ENCODE results near the gene MRPL43.

The MRPL43 gene

DNA sequence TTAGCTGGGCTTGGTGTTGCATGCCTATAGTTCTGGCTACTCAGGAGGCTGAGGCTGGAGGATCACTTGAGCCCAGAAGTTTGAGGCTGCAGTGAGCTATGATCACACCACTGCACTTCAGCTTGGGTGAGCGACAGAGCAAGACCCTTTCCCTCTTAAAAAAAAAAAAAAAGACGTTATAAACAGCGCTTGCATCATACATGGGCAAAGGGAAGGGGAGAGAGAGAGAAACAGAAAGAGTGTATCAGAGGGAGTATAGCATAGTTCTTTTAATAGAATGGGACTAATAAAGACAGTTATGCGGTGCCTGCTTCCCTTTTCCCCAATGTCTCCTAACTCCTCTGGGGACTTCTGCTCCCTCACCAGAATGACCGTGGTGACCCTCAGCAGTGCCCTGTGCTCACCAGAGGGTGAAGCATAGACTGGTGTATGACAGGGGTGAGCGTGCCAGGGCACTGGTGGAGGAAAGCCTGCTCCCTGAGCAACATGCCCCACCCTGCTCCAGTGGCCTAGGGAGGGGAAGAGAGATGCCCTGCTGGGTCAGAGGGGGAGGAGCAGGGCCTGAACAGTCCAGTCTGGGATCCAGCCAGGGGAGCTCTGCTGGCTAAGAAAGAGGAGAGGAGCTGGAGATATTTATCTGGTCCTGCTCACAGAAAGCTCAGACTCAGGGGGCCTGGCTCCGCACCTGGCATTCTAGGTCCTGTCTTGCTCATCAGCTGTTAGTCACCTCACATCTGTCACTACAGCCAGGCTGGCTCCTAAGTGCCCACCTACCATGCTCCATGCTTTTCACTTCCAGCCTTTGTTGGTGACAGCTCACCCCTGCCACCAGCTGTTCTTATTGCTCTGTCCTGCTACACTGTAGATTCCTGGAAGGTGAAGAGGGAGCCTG lies 41.4 kb upstream of the MRPL43 start:
- H3K4me3 ChIP-seq (ENCODE audit: low read length) = no peak overlapping the region
- TF ChIP-seq, protein P1, sequence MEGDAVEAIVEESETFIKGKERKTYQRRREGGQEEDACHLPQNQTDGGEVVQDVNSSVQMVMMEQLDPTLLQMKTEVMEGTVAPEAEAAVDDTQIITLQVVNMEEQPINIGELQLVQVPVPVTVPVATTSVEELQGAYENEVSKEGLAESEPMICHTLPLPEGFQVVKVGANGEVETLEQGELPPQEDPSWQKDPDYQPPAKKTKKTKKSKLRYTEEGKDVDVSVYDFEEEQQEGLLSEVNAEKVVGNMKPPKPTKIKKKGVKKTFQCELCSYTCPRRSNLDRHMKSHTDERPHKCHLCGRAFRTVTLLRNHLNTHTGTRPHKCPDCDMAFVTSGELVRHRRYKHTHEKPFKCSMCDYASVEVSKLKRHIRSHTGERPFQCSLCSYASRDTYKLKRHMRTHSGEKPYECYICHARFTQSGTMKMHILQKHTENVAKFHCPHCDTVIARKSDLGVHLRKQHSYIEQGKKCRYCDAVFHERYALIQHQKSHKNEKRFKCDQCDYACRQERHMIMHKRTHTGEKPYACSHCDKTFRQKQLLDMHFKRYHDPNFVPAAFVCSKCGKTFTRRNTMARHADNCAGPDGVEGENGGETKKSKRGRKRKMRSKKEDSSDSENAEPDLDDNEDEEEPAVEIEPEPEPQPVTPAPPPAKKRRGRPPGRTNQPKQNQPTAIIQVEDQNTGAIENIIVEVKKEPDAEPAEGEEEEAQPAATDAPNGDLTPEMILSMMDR (conservative IDR thresholded peaks at IDR 0.05; ENCODE audit: low read depth, low read length) = no peak
- no peak for DNase-seq (ENCODE audit: low read depth)

DNA sequence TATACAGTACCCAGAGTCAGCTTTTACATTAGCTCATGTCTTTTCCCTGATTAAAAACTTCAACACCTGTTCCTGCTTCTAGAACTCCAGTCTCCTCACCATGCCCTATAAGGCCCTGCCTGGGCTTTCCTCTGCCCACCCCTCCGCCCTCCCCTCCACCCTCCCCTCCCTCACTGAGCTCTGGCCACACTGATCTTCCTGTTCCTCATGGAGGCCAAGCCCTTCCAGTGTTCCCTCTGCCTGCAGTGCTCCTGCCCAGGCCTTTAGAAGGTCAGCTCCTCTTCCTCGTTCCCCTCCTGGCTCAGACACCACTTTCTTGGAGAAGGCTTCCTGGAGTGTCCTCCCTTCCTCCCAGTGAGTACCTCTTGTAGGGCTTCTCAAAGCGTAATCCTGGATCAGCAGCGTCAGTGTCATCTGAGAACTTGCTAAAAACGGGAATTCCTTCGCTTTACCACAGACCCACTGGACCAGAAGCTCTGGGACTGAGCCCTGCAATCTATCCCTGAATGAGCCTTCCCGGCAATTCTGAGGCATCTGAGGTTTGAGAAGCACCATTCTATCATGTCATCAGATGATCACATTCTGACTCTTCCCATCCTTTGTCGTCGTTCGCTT lies 39.9 kb upstream of the MRPL43 start:
- no peak overlapping the region for H3K4me3 ChIP-seq (ENCODE audit: low read length)
- no peak for DNase-seq (ENCODE audit: low read depth)
- TF ChIP-seq, protein P1 (conservative IDR thresholded peaks at IDR 0.05; ENCODE audit: low read depth, low read length) = no peak

DNA sequence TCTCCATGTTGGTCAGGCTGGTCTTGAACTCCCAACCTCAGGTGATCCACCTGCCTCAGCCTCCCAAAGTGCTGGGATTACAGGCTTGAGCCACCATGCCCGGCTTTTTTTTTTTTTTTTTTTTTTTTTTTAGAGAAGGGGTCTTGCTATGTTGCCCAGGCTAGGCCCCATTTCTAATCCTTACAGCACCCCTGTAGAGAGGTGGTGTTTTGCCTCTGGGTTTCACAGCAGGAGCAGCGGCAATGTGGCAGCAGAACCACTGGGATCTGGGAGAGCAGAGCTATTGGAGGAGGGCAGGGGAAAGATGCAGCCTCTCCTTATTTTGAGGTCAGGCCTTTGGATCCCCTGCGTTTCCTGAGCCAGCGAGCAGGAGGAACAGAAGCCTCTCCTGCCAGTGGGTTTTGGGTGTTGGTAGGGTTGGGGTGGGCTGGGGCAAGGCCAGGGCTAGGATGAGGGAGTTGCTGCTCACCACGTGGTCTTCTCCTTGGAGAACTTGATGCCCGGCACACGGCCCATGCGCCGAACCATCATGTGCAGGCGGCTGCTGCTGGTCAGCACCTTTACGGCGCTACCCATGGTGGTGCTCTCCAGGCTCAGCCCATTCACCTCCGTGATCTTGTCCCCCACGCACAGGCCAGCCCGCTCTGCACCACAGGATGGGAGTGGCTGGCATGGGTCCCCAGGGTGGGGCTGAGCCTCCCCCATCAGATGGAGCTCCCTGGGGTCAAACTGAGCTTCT lies 35.8 kb upstream of the MRPL43 start:
- DNase-seq (ENCODE audit: low read depth) = no peak
- H3K4me3 ChIP-seq (ENCODE audit: low read length) = no peak overlapping the region
- TF ChIP-seq, protein P1 (conservative IDR thresholded peaks at IDR 0.05; ENCODE audit: low read depth, low read length) = no peak

DNA sequence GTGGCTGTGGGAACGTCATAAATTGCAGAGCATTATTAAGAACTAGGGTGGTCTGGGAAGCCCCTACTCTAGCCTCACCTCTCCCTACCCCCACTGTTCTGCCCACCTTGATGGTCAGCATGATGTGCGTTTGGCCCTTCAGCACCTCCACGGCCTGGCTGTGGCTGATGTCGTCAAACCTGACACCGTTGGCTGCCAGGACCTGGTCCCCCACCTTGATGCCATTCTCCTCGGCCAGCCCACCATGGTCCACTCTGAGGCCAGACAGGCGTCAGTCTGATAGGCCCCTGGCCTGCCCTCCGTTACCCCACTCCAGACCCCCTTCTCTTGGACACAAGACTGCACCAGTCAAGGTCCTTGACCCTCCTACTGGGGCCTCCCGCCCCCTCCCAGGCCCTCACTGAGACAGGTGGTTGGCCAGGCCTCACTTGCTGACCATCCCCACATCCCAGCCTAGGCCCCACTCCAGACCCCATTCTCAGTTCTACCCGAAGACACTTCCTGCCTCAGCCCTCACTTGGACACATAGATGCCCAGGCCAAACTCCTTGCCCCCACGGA lies 34.5 kb upstream of the MRPL43 start:
- TF ChIP-seq, protein P1 (conservative IDR thresholded peaks at IDR 0.05; ENCODE audit: low read depth, low read length) = no peak
- no peak overlapping the region for H3K4me3 ChIP-seq (ENCODE audit: low read length)
- no peak for DNase-seq (ENCODE audit: low read depth)

DNA sequence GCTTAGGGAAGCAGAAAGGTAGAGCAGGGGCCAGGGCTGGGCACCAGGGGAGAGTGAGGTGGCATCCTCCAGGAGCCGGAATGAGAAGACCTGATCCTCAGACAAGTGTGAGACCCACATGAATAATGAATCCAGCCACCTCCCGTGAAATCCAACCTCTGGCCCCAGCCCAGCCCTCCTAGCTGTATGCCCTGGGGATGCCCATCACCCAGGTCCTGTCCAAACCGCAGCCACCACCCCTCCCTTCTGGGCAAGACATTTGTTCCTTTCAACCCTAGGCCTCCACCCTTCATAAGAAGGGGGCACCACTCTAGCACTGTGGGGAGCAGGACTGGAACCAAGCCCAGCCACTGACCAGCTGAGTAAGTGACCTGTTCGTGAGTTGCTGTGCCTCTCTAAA lies 33.9 kb upstream of the MRPL43 start:
- DNase-seq (ENCODE audit: low read depth) = no peak
- H3K4me3 ChIP-seq (ENCODE audit: low read length) = no peak overlapping the region
- TF ChIP-seq, protein P1 (conservative IDR thresholded peaks at IDR 0.05; ENCODE audit: low read depth, low read length) = no peak

DNA sequence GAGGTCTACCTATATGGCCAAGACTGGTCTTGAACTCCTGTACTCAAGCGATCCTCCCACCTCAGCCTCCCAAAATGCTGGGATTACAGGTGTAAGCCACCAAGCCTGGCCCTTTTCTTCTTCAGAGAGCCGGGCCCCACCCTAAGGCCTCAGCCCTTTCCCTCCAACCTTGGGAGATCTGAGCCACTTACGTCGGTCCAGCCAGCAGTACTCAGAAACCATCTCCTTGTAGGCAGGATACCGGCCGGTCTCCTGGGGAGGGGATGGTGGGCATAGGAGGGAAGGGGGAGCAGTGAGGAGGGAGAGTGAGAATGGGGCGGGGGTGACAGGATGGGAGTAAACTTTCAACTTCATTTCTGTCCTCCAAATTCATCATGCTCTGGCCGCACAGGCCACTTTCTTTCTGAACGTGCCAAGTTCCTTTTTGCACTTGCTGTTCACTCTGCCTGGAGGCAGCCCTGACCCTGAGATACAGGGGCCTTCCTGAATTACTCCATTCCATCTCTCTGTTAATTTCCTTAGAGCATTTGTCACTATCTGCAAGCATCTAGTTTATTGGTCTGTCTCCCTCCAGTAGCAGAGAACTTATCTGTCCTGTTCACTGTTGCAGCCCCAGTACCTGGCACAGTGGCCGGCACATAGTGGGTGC lies 33.3 kb upstream of the MRPL43 start:
- TF ChIP-seq, protein P1 (conservative IDR thresholded peaks at IDR 0.05; ENCODE audit: low read depth, low read length) = no peak
- no peak overlapping the region for H3K4me3 ChIP-seq (ENCODE audit: low read length)
- no peak for DNase-seq (ENCODE audit: low read depth)

All from retinal pigment epithelial cell (primary cell).